Stimulated activated CD8-positive, alpha-beta memory T cell treated with anti-CD3 and anti-CD28 coated beads, Interleukin-15, amount 100 ng/mL, for 1 hour (primary cell): ENCODE data around the gene HYLS1.
"Not testable (repeated sequence)": the region's sequence is repeated elsewhere in the genome, so short reads cannot be mapped to it uniquely, and the experiment has no call there.

ENCODE experiments used
- DNase-seq: peaks from one replicate; pipeline ENCODE4 v3.0.0-alpha.2; 2020; ENCODE audit warnings: low read depth

Gene HYLS1

GRCh38 chr11:125887373-125888324 lies at the start of gene HYLS1:
Gene HYLS1, plus strand, starts transcription at chr11:125887668. Its CDS starts 11,701 bp downstream, at chr11:125899369.
- peak; percentile 88 for DNase-seq

GRCh38 chr11:125842321-125842948 lies 45.0 kb upstream of the HYLS1 start:
- DNase-seq, result no peak

GRCh38 chr11:125846188-125846587 lies 41.3 kb upstream of the HYLS1 start:
- DNase-seq, result no peak

GRCh38 chr11:125857670-125858069 lies 29.8 kb upstream of the HYLS1 start:
- DNase-seq, result not testable (repeated sequence)

GRCh38 chr11:125862786-125863185 lies 24.7 kb upstream of the HYLS1 start:
- not testable (repeated sequence) for DNase-seq

GRCh38 chr11:125865354-125865753 lies 22.1 kb upstream of the HYLS1 start:
- not testable (repeated sequence) for DNase-seq

GRCh38 chr11:125869521-125869920 lies 17.9 kb upstream of the HYLS1 start:
- DNase-seq, result no peak

GRCh38 chr11:125871391-125872137 lies 15.9 kb upstream of the HYLS1 start:
- DNase-seq, result no peak

- DNase-seq, result no peak
These were observed 15.4 kb upstream of the HYLS1 start for GRCh38 chr11:125872138-125872491.

GRCh38 chr11:125873881-125874555 lies 13.4 kb upstream of the HYLS1 start:
- DNase-seq, result no peak

- peak; percentile 17 for DNase-seq
These were observed 12.8 kb upstream of the HYLS1 start for GRCh38 chr11:125874556-125875124.

GRCh38 chr11:125881291-125881690 lies 6.2 kb upstream of the HYLS1 start:
- no peak for DNase-seq

- no peak for DNase-seq
These were observed 4.1 kb upstream of the HYLS1 start for GRCh38 chr11:125883375-125883774.

GRCh38 chr11:125886997-125887372 lies 483 bp upstream of the HYLS1 start:
- no peak for DNase-seq

- DNase-seq, result no peak
These were observed 3.1 kb downstream of the HYLS1 start for GRCh38 chr11:125890447-125891100.

GRCh38 chr11:125892071-125892470 lies 4.6 kb downstream of the HYLS1 start:
- DNase-seq, result no peak

GRCh38 chr11:125892994-125893393 lies 5.5 kb downstream of the HYLS1 start:
- no peak for DNase-seq

- DNase-seq, result no peak
These were observed 14.4 kb downstream of the HYLS1 start for GRCh38 chr11:125901872-125902271.

- no peak for DNase-seq
These were observed 14.9 kb downstream of the HYLS1 start for GRCh38 chr11:125902277-125902926.

GRCh38 chr11:125902927-125903710 lies 15.7 kb downstream of the HYLS1 start, which contains the start of gene PUS3:
Gene PUS3, minus strand, starts transcription at chr11:125903206. Its CDS starts 6,922 bp downstream, at chr11:125896284.
- peak; percentile 74 for DNase-seq
